Transverse colon (tissue), 4 donors: ENCODE results near the gene MAP2K5. TPM values are rescaled to one million over a fixed set of nuclear protein-coding genes. Genes with fewer than 3 reads are reported as not detected.

Experiments used
- DNase-seq: peaks from one replicate; pipeline ENCODE4 v3.0.0-alpha.2; 2019
- H3K27ac ChIP-seq, 4 donors: fragments of 200-600 bp; sonication (generic); 2 replicates each; pipeline ENCODE4 v1.5.1; 2016 to 2018; ENCODE audit warnings: inconsistent platforms in 4 of 4
- H3K27me3 ChIP-seq: fragments of 200-600 bp; sonication (generic); 2 replicates; pipeline ENCODE4 v1.5.1; 2017; ENCODE audit warnings: inconsistent platforms
- H3K36me3 ChIP-seq, 4 donors: fragments of 200-600 bp; sonication (generic); 2 replicates each; pipeline ENCODE4 v1.5.1; 2017 to 2019; ENCODE audit warnings: inconsistent platforms in 4 of 4
- H3K4me1 ChIP-seq, 4 donors: fragments of 200-600 bp; sonication (generic); 2 replicates each; pipeline ENCODE4 v1.5.1; 2017 to 2020; ENCODE audit warnings: inconsistent platforms in 4 of 4
- H3K4me3 ChIP-seq, 4 donors: fragments of 200-600 bp; sonication (generic); 1 replicate in 1 of 4; 2 replicates in 3 of 4; pipeline versions ENCODE4 v1.5.1 to v1.6.1; 2017 to 2019; ENCODE audit warnings: inconsistent platforms in 4 of 4
- H3K9me3 ChIP-seq, 2 donors: fragments of 200-600 bp; sonication (generic); 2 replicates each; pipeline ENCODE4 v1.5.1; 2017 to 2019; ENCODE audit warnings: inconsistent platforms in 2 of 2
- CTCF ChIP-seq, 5 experiments: fragments of 200-600 bp in 3 of 5; fragments of 450-650 bp in 2 of 5; sonication (generic) in 3 of 5; IDR thresholded peaks; 1 replicate in 2 of 5; 2 replicates in 3 of 5; pipeline ENCODE4 v1.5.1; 2016 to 2017; ENCODE audit warnings: antibody characterized with exemption in 5 of 5, inconsistent platforms in 3 of 5, mild to moderate bottlenecking in 2 of 5, moderate library complexity in 1 of 5
- EP300 ChIP-seq: sonication (generic); formaldehyde crosslinking; IDR thresholded peaks from one replicate; pipeline ENCODE4 v1.6.1; 2017; ENCODE audit warnings: antibody characterized with exemption, low read depth
- POLR2A ChIP-seq: fragments of 450-650 bp; IDR thresholded peaks from one replicate; pipeline ENCODE4 v1.6.1; 2016; ENCODE audit warnings: antibody characterized with exemption, mild to moderate bottlenecking, moderate library complexity
- POLR2AphosphoS5 ChIP-seq, 3 donors: sonication (generic); formaldehyde crosslinking; IDR thresholded peaks; one replicate each; pipeline ENCODE4 v1.6.1; 2016; ENCODE audit warnings: antibody characterized with exemption in 3 of 3
- WGBS, 2 donors: methylation state at CpG; one replicate each; pipeline ENCODE4 v1.1.5; 2018; ENCODE audit warnings: low coverage in 1 of 2; 5-methylcytosine and 5-hydroxymethylcytosine counted together
- in situ Hi-C, 4 donors: fragments of 200-750 bp; cut with MboI; loops; one replicate each; pipeline versions ENCODE4 v1.15.0 to v1.15.1; 2017; ENCODE audit warnings: low sequenced_read_pairs in 3 of 4, low pct_ligation_motif_present in 1 of 4, low pct_unique_long_range_greater_than_20kb in 1 of 4
- intact Hi-C: fragments of 100-400 bp; cut with DNase I; formaldehyde crosslinking; loops from one replicate; pipeline ENCODE4 v1.15.1; 2023; ENCODE audit warnings: low total_unique reads
- total RNA-seq, 4 donors: library from RNA; depleted of rRNA; stranded (reverse); fragments of >200 nt; gene quantifications; one replicate each; pipeline ENCODE4 v1.1.0, GENCODE V29; 2016

MAP2K5 gene
- total RNA-seq, 4 donors from 2014 or later = 19.8 to 320 (median 21.1) TPM

- peaks cover 0 to 34% (median 7%) of the 10 kb centered on the region in 4 donors for H3K4me1 ChIP-seq
- H3K9me3 ChIP-seq = no peaks in the 10 kb centered on the region
- intact Hi-C loops (no loop called here), in situ Hi-C loops (no loop called here)
- no peak for DNase-seq
- H3K27ac ChIP-seq = no peak overlapping the region
- H3K4me3 ChIP-seq = no peak overlapping the region
- H3K27me3 ChIP-seq = no peaks in the 10 kb centered on the region
- WGBS, 2 donors = 92 to 98% methylated on average over 3 of the region's 3 CpGs
- no peak for TF ChIP-seq POLR2AphosphoS5 (IDR thresholded peaks at IDR 0.05)
- TF ChIP-seq POLR2A = no peak
- TF ChIP-seq CTCF (IDR thresholded peaks at IDR 0.05) = no peak
- TF ChIP-seq EP300 = no peak
- no peaks in the 10 kb centered on the region for H3K36me3 ChIP-seq
Observed at GRCh38 chr15:67747921-67748320, 205.4 kb downstream of the MAP2K5 start.

- in situ Hi-C loops (no loop called here), intact Hi-C loops (no loop called here)
- WGBS, 2 donors = 77% methylated on average over 4 of the region's 4 CpGs; no CpG with 5 or more reads in 1 of the 2 donors
- no peaks in the 10 kb centered on the region for H3K27me3 ChIP-seq
- no peak overlapping the region for H3K4me3 ChIP-seq
- H3K36me3 ChIP-seq = no peaks in the 10 kb centered on the region
- H3K4me1 ChIP-seq = peaks cover 0 to 17% (median 5%) of the 10 kb centered on the region in 4 donors
- H3K9me3 ChIP-seq = no peaks in the 10 kb centered on the region
- TF ChIP-seq POLR2AphosphoS5 (IDR thresholded peaks at IDR 0.05) (no peak), POLR2A (no peak), EP300 (no peak), CTCF (IDR thresholded peaks at IDR 0.05) (no peak)
- H3K27ac ChIP-seq = no peak overlapping the region
- DNase-seq = no peak
Observed at GRCh38 chr15:67750371-67750770, 207.9 kb downstream of the MAP2K5 start.

GRCh38 chr15:67753891-67754290 lies 211.4 kb downstream of the MAP2K5 start:
- DNase-seq = no peak
- intact Hi-C loops = no loop called here

GRCh38 chr15:67755264-67755663 lies 212.8 kb downstream of the MAP2K5 start:
- no peak overlapping the region for H3K27ac ChIP-seq
- no peak for DNase-seq
- TF ChIP-seq POLR2AphosphoS5 (IDR thresholded peaks at IDR 0.05) (no peak), CTCF (IDR thresholded peaks at IDR 0.05) (no peak), POLR2A (no peak), EP300 (no peak)
- H3K27me3 ChIP-seq = no peaks in the 10 kb centered on the region
- WGBS, 2 donors = 68% methylated on average over 1 of the region's 1 CpG; no CpG with 5 or more reads in 1 of the 2 donors
- H3K36me3 ChIP-seq = no peaks in the 10 kb centered on the region
- no peaks in the 10 kb centered on the region for H3K9me3 ChIP-seq
- no peak overlapping the region for H3K4me3 ChIP-seq
- intact Hi-C loops (no loop called here), in situ Hi-C loops (no loop called here)
- no peaks in the 10 kb centered on the region for H3K4me1 ChIP-seq

More at GRCh38 chr15:67753891-67754290, 211.4 kb downstream of the MAP2K5 start:
- Histone ChIP-seq H3K4me1 (no peaks in the 10 kb centered on the region), H3K36me3 (no peaks in the 10 kb centered on the region), H3K27me3 (no peaks in the 10 kb centered on the region), H3K9me3 (no peaks in the 10 kb centered on the region), H3K27ac (no peak overlapping the region), H3K4me3 (no peak overlapping the region)
- WGBS, 2 donors = 79 to 86% methylated on average over 3 of the region's 3 CpGs
- in situ Hi-C loops = no loop called here
- TF ChIP-seq EP300 (no peak), POLR2A (no peak), CTCF (IDR thresholded peaks at IDR 0.05) (no peak), POLR2AphosphoS5 (IDR thresholded peaks at IDR 0.05) (no peak)
